KMS-11 (cell line): ENCODE measurements around the gene ZNF408.

Experiments
- H2AFZ ChIP-seq: fragments of 200-600 bp; sonication (generic); 2 replicates; pipeline ENCODE4 v1.6.1; 2016; ENCODE audit warnings: antibody characterized with exemption, mixed run types, low read depth
- H3K27ac ChIP-seq: fragments of 200-600 bp; sonication (generic); 2 replicates; pipeline ENCODE4 v1.6.1; 2016; ENCODE audit warnings: mild to moderate bottlenecking, mixed run types
- H3K27me3 ChIP-seq: fragments of 200-600 bp; sonication (generic); 2 replicates; pipeline ENCODE4 v1.6.1; 2017; ENCODE audit warnings: mild to moderate bottlenecking, low read depth, mixed run types, moderate library complexity; ENCODE audit not compliant: insufficient read depth
- H3K36me3 ChIP-seq: fragments of 200-600 bp; sonication (generic); 2 replicates; pipeline ENCODE4 v1.6.1; 2017; ENCODE audit warnings: mild to moderate bottlenecking, mixed run types; ENCODE audit not compliant: insufficient read depth
- H3K4me1 ChIP-seq: fragments of 200-600 bp; sonication (generic); 2 replicates; pipeline ENCODE4 v1.6.1; 2016; ENCODE audit warnings: mild to moderate bottlenecking, low read depth, mixed run types; ENCODE audit not compliant: poor library complexity, severe bottlenecking
- H3K4me2 ChIP-seq: fragments of 200-600 bp; sonication (generic); 2 replicates; pipeline ENCODE4 v1.7.0; 2016; ENCODE audit warnings: mild to moderate bottlenecking, mixed run types
- H3K4me3 ChIP-seq: fragments of 200-600 bp; sonication (generic); IDR thresholded peaks from 2 replicates; pipeline ENCODE4 v1.6.1; 2017; ENCODE audit warnings: low read depth, low read length, mixed read lengths; ENCODE audit not compliant: insufficient read depth
- H3K79me2 ChIP-seq: fragments of 200-600 bp; sonication (generic); 2 replicates; pipeline ENCODE4 v1.6.1; 2016; ENCODE audit warnings: low read depth, mixed run types; ENCODE audit not compliant: insufficient read depth
- H3K9ac ChIP-seq: fragments of 200-600 bp; sonication (generic); 2 replicates; pipeline ENCODE4 v1.6.1; 2016; ENCODE audit warnings: mild to moderate bottlenecking, mixed run types
- H4K20me1 ChIP-seq: fragments of 200-600 bp; sonication (generic); 2 replicates; pipeline ENCODE4 v1.6.1; 2016; ENCODE audit warnings: mild to moderate bottlenecking, mixed run types; ENCODE audit not compliant: insufficient read depth
- CTCF ChIP-seq: fragments of 200-600 bp; sonication (generic); conservative IDR thresholded peaks from 2 replicates; pipeline ENCODE4 v1.6.1; 2017; ENCODE audit warnings: low read depth, mild to moderate bottlenecking, antibody characterized with exemption, low read length, moderate library complexity, mixed read lengths

ZNF408 gene

DNA sequence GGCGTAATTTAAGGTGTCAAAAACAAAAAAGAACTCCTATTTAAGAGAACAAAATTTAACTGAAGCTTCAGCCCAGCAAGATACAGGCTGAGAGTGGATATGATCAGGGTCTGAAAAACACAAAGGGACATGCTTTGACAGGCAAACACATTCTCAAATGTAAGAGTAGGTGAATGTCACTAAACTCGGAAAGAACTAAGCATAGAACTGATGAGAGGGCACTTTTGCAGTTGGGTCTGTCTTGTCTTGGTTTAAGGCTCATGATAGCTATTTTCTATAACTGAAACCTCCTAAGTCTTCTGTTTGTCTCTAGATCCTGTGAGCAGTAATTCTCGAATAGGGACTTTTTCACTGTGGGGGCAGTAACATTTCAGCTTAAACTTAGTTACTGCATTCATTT, 45.2 kb downstream of the ZNF408 start:
- Histone ChIP-seq H3K4me1 (no peaks in the 10 kb centered on the region), H2AFZ (no peak overlapping the region), H3K79me2 (no peaks in the 10 kb centered on the region), H3K9ac (no peak overlapping the region), H3K4me2 (no peak overlapping the region), H3K27ac (no peak overlapping the region), H4K20me1 (peaks cover under 1% of the 10 kb centered on the region; the same call in 1 of the 2 replicates), H3K27me3 (no peaks in the 10 kb centered on the region), H3K4me3 (no peak overlapping the region), H3K36me3 (peaks cover 10% of the 10 kb centered on the region; the same call in 1 of the 2 replicates)
- no peak for TF ChIP-seq CTCF

DNA sequence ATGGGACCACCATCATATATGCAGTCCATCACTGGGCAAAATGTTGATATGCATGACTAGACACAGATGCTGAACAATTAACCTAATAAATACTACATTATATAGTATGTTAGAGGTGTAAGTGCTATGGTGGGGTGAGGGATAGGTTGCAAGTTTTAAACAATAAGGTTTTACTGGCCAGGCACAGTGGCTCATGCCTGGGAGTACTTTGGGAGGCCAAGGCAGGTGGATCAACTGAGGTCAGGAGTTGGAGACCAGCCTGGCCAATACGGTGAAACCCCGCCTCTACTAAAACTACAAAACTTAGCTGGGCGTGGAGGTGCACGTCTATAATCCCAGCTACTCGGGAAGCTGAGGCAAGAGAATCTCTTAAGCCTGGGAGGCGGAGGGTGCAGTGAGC, 46.3 kb downstream of the ZNF408 start:
- TF ChIP-seq CTCF = no peak
- Histone ChIP-seq H4K20me1 (peaks cover 3% of the 10 kb centered on the region; the same call in 1 of the 2 replicates), H3K36me3 (peaks cover 16% of the 10 kb centered on the region; the same call in 1 of the 2 replicates), H2AFZ (no peak overlapping the region), H3K79me2 (no peaks in the 10 kb centered on the region), H3K27ac (no peak overlapping the region), H3K4me3 (no peak overlapping the region), H3K9ac (no peak overlapping the region), H3K4me1 (no peaks in the 10 kb centered on the region), H3K27me3 (no peaks in the 10 kb centered on the region), H3K4me2 (no peak overlapping the region)
